Right ventricle myocardium inferior (tissue), 1 donor: ENCODE data around the gene MAST2. TPM values are rescaled to one million over a fixed set of nuclear protein-coding genes. Genes with fewer than 3 reads are reported as not detected.
"Not testable (repeated sequence)": the region's sequence is repeated elsewhere in the genome, so short reads cannot be mapped to it uniquely, and the experiment has no call there.

Source experiments
- ATAC-seq: fragments of 200-7000 bp; cut with Tn5 transposase; one replicate; pipeline ENCODE4 v1.9.1; 2020; ENCODE audit warnings: mild to moderate bottlenecking, moderate library complexity
- DNase-seq: peaks from one replicate; pipeline ENCODE4 v3.0.0; 2021; ENCODE audit errors: missing footprints
- intact Hi-C: fragments of 100-400 bp; cut with DNase I; formaldehyde crosslinking; loops from one replicate; pipeline ENCODE4 v1.11.0; 2022
- total RNA-seq: library from RNA; stranded (reverse); fragmentation: NEBNext Ultra II Directional; extraction: Animal tissue kit (Norgen Biotek cat#: 25700); gene quantifications from one replicate; pipeline ENCODE4 v1.2.1, GENCODE V29; 2021
- donor health status: DM: no; HTN: yes; CAD: no; lungs with severe emphysema.

MAST2 gene
- total RNA-seq, 1 donor from 2014 or later, result 100 TPM

- intact Hi-C loops, result loop anchor here (5.0 kb wide), 1 partner anchor 92 kb away; the partner anchor contains the start of gene IPP
- ATAC-seq, DNase-seq: not testable (repeated sequence)
Measured at GRCh38 chr1:45844000-45844399, 40.6 kb downstream of the MAST2 start.

- no peak for DNase-seq
- intact Hi-C loops, result no loop called here
Measured at GRCh38 chr1:45846931-45847330, 43.5 kb downstream of the MAST2 start.

GRCh38 chr1:45848097-45848496 is 44.7 kb downstream of the MAST2 start:
- DNase-seq, result no peak
- intact Hi-C loops, result no loop called here
- ATAC-seq, result no peak

More at GRCh38 chr1:45846931-45847330, 43.5 kb downstream of the MAST2 start:
- ATAC-seq, result no peak

GRCh38 chr1:45848714-45849113 is 45.3 kb downstream of the MAST2 start:
- ATAC-seq (no peak), DNase-seq (no peak)
- intact Hi-C loops, result no loop called here

GRCh38 chr1:45850017-45850416 is 46.6 kb downstream of the MAST2 start:
- intact Hi-C loops, result no loop called here
- no peak for ATAC-seq
- DNase-seq, result no peak

- DNase-seq (no peak), ATAC-seq (no peak)
- intact Hi-C loops, result no loop called here
Measured at GRCh38 chr1:45854724-45855123, 51.3 kb downstream of the MAST2 start.

GRCh38 chr1:45857101-45857700 is 53.8 kb downstream of the MAST2 start:
- ATAC-seq, result no peak
- DNase-seq, result no peak
- intact Hi-C loops, result no loop called here

GRCh38 chr1:45857755-45858492 is 54.5 kb downstream of the MAST2 start:
- DNase-seq, ATAC-seq, intact Hi-C loops: not testable (repeated sequence)

GRCh38 chr1:45859221-45859620 is 55.8 kb downstream of the MAST2 start:
- no peak for DNase-seq
- intact Hi-C loops, result no loop called here
- ATAC-seq, result no peak

- intact Hi-C loops, result no loop called here
- DNase-seq, result no peak
- no peak for ATAC-seq
Measured at GRCh38 chr1:45862008-45862407, 58.6 kb downstream of the MAST2 start.

GRCh38 chr1:45863218-45863617 is 59.8 kb downstream of the MAST2 start:
- DNase-seq (no peak), ATAC-seq (no peak)
- intact Hi-C loops, result no loop called here

GRCh38 chr1:45864167-45865106 is 61.0 kb downstream of the MAST2 start:
- DNase-seq (no peak), ATAC-seq (no peak)
- intact Hi-C loops, result no loop called here

GRCh38 chr1:45867697-45868348 is 64.4 kb downstream of the MAST2 start:
- DNase-seq (no peak), ATAC-seq (no peak)
- intact Hi-C loops, result no loop called here

- intact Hi-C loops, result no loop called here
- DNase-seq, result no peak
Measured at GRCh38 chr1:45868861-45869260, 65.4 kb downstream of the MAST2 start.

GRCh38 chr1:45870500-45870899 is 67.1 kb downstream of the MAST2 start:
- DNase-seq (no peak), ATAC-seq (no peak)
- intact Hi-C loops, result no loop called here

More at GRCh38 chr1:45868861-45869260, 65.4 kb downstream of the MAST2 start:
- ATAC-seq, result no peak

- DNase-seq, ATAC-seq, intact Hi-C loops: not testable (repeated sequence)
Measured at GRCh38 chr1:45872173-45872801, 68.9 kb downstream of the MAST2 start.

GRCh38 chr1:45876000-45876617 is 72.7 kb downstream of the MAST2 start:
- intact Hi-C loops, result no loop called here
- ATAC-seq, result no peak
- no peak for DNase-seq

GRCh38 chr1:45877264-45877663 is 73.9 kb downstream of the MAST2 start:
- ATAC-seq, result no peak
- intact Hi-C loops, result no loop called here
- DNase-seq, result no peak
